ENCODE measurements around the gene PPP1R26. TPM values are rescaled to one million over a fixed set of nuclear protein-coding genes. Genes with fewer than 3 reads are reported as not detected.

PPP1R26 gene
- total and polyA plus RNA-seq, 2 of the 13 experiments (the other 11 are each of a cell fraction or from before 2014, with no cell fraction given), result 8.6 to 11.6 TPM

GRCh38 chr9:135516132-135516860 is 36.7 kb downstream of the PPP1R26 start:
- in situ Hi-C loops (cut with HindIII; ENCODE audit: extremely low pct_ligation_motif_present, low pct_unique_long_range_greater_than_20kb) (no loop called here), intact Hi-C loops (cut with micrococcal nuclease; ENCODE audit: unreplicated experiment) (no loop called here)
- H3K9ac ChIP-seq (ENCODE audit: insufficient read depth, low read depth, low read length), result no peak overlapping the region
- H3K79me2 ChIP-seq (ENCODE audit: insufficient read depth, low read length), result no peaks in the 10 kb centered on the region
- no peaks in the 10 kb centered on the region for H4K20me1 ChIP-seq (ENCODE audit: insufficient read depth, low read length)
- peaks cover 4 to 52% of the 10 kb centered on the region in 2 experiments; a peak in 4 of 5 replicates for H3K27me3 ChIP-seq (ENCODE audit: control insufficient read depth in 1 of 2, insufficient read depth in 2 of 2, low read length in 2 of 2)
- no peaks in the 10 kb centered on the region for H3K36me3 ChIP-seq (replicated peaks in 1 of 2; ENCODE audit: control insufficient read depth in 1 of 2, insufficient read depth in 2 of 2, low read length in 2 of 2)
- FAIRE-seq (no peak), DNase-seq (ENCODE audit: low spot score) (no peak), ATAC-seq (no peak; the same call in 2 of the 3 replicates)
- WGBS (ENCODE audit: low lambda C conversion rate), result 41% methylated on average over 11 of the region's 25 CpGs
- H3K4me2 ChIP-seq (ENCODE audit: low read depth, low read length), result 0 out of 2 replicates have a peak overlapping the region, but pooled peaks have one; percentile 19
- no peak overlapping the region for H3K4me3 ChIP-seq (replicated peaks in 1 of 3; ENCODE audit: insufficient read depth in 1 of 3, low read depth in 2 of 3, low read length in 3 of 3)
- no peak overlapping the region for H3K27ac ChIP-seq (ENCODE audit: extremely low read length, insufficient read depth, low read length)
- ChIA-PET POLR2A (no interaction called here), CTCF (ENCODE audit: low intra/inter-chr PET ratio, low total read pairs) (no interaction called here)
- no peak for TF ChIP-seq GABPA (IDR thresholded peaks at IDR 0.05; ENCODE audit: low read depth, low read length)
- TF ChIP-seq GABPA (CRISPR knock-in tag; IDR thresholded peaks at IDR 0.05; ENCODE audit: low read depth), result peak; percentile 31; the same call in 1 of the 2 replicates
- TF ChIP-seq KLF6 (CRISPR knock-in tag; IDR thresholded peaks at IDR 0.05), result no peak
- no peak for TF ChIP-seq SKI (IDR thresholded peaks at IDR 0.05; ENCODE audit: partially characterized antibody)
- no peak for TF ChIP-seq E2F1 (CRISPR knock-in tag; IDR thresholded peaks at IDR 0.05)
- TF ChIP-seq MXD1 (CRISPR knock-in tag; IDR thresholded peaks at IDR 0.05), result no peak
- TF ChIP-seq ZNF75D (CRISPR knock-in tag; IDR thresholded peaks at IDR 0.05; ENCODE audit: borderline replicate concordance), result no peak
- no peak for TF ChIP-seq ZNF782 (CRISPR knock-in tag; IDR thresholded peaks at IDR 0.05; ENCODE audit: borderline replicate concordance)
- TF ChIP-seq ASH2L (IDR thresholded peaks at IDR 0.05; ENCODE audit: insufficient read length, low read depth, low read length), result no peak
- H2AFZ ChIP-seq (ENCODE audit: low read length), result no peak overlapping the region
- H3K9me3 ChIP-seq (ENCODE audit: low read length), result no peaks in the 10 kb centered on the region
- BruUV-seq (replicated peaks), result no TSS peak
- no peaks in the 10 kb centered on the region for H3K4me1 ChIP-seq (ENCODE audit: insufficient read depth, low read length)

All from HepG2 (cell line).